ENCODE measurements around the gene SSBP4. TPM values are rescaled to one million over a fixed set of nuclear protein-coding genes. Genes with fewer than 3 reads are reported as not detected.

Gene SSBP4
- total RNA-seq, 1 experiment from 2014 or later: 164 TPM

DNA sequence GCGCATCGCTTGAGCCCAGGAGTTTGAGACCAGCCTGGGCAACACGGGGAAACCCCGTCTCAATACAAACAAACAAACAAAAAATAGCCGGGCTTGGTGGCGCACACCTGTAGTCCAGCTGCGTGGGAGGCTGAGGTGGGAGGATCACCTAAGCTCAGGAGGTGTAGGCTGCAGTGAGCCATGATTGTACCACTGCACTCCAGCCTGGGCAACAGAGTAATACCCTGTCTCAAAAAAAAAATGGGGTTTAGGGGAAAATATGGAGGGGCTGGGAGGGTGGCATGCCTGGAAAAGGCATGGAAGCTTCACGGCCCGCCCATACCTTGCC, 20.7 kb downstream of the SSBP4 start:
- Histone ChIP-seq H3K9me3 (ENCODE audit: control insufficient read depth in 1 of 2, insufficient read depth in 1 of 2, low read depth in 1 of 2, low read length in 2 of 2) (no peaks in the 10 kb centered on the region), H3K27me3 (ENCODE audit: insufficient read depth, low read length) (no peaks in the 10 kb centered on the region), H3K36me3 (ENCODE audit: control insufficient read depth in 1 of 2, insufficient read depth in 2 of 2, low read length in 2 of 2) (peaks cover 0 to 23% of the 10 kb centered on the region in 2 experiments; a peak in 2 of 4 replicates), H3K4me2 (ENCODE audit: low read length) (peak overlapping the region; percentile 96), H3K79me2 (ENCODE audit: insufficient read depth, low read length) (peaks cover 9% of the 10 kb centered on the region; the same call in 1 of the 2 replicates), H3K4me1 (ENCODE audit: control insufficient read depth in 1 of 2, insufficient read depth in 2 of 2, low read length in 2 of 2) (peaks cover 27 to 50% of the 10 kb centered on the region in 2 experiments), H3K4me3 (replicated peaks in 1 of 2; ENCODE audit: low read depth in 1 of 2, low read length in 2 of 2) (no peak overlapping the region), H3K9me2 (ENCODE audit: insufficient read depth) (no peaks in the 10 kb centered on the region), H4K20me1 (ENCODE audit: insufficient read depth) (no peaks in the 10 kb centered on the region), H3K9ac (ENCODE audit: low read length) (no peak overlapping the region), H2AFZ (ENCODE audit: low read depth, low read length, poor library complexity, severe bottlenecking) (no peak overlapping the region), H3K27ac (ENCODE audit: low read depth, low read length) (peak overlapping the region; percentile 99)
- intact Hi-C loops (cut with micrococcal nuclease): no loop called here
- DNase-seq (ENCODE audit: low read depth, low spot score) (no peak), ATAC-seq (no peak)
- ChIA-PET CTCF (interaction anchor here (1.1 to 2.3 kb wide), 3 partner anchors 11 to 236 kb away, joined by 3 to 6 read pairs (median 4); no protein-coding TSS in a partner anchor), RAD21 (ENCODE audit: low non-redundant PET in 1 of 2, low total read pairs in 2 of 2, uncharacterized antibody in 2 of 2, unreplicated experiment in 2 of 2) (interaction anchor here in 1 of 2 experiments (0.6 kb wide), 1 partner anchor 154 kb away, joined by 3 read pairs; no protein-coding TSS in a partner anchor), POLR2A (no interaction called here)
- BruUV-seq (replicated peaks): no TSS peak
- TF ChIP-seq EZH2 (IDR thresholded peaks at IDR 0.05) (no peak), ZNF274 (IDR thresholded peaks at IDR 0.05; ENCODE audit: low read depth, low read length) (no peak), ATF3 (IDR thresholded peaks at IDR 0.05) (no peak), SIN3A (IDR thresholded peaks at IDR 0.05; ENCODE audit: low read depth) (no peak), FOSL1 (IDR thresholded peaks at IDR 0.05; ENCODE audit: low read depth) (no peak), CTCF (IDR thresholded peaks at IDR 0.05 in 2 of 3, conservative IDR thresholded peaks at IDR 0.05 in 1 of 3; ENCODE audit: borderline replicate concordance in 1 of 3, insufficient read depth in 1 of 3, low read depth in 2 of 3, low read length in 2 of 3) (no peak), ZFX (IDR thresholded peaks at IDR 0.05) (no peak), CEBPB (IDR thresholded peaks at IDR 0.05; ENCODE audit: low read depth) (no peak)

Data from HCT116 (cell line).